Adrenal gland (tissue), 12 donors: ENCODE data around the gene ACAT2. TPM values are rescaled to one million over a fixed set of nuclear protein-coding genes. Genes with fewer than 3 reads are reported as not detected.

Experiments
- DNase-seq, 7 donors: peaks; one replicate each; pipeline ENCODE4 v3.0.0-alpha.2; 2019 to 2020
- H3K27ac ChIP-seq, 5 donors: fragments of 200-600 bp; sonication (generic) in 4 of 5; 1 replicate in 3 of 5; 2 replicates in 2 of 5; pipeline versions ENCODE4 v1.5.1 to v1.8.0; 2016 to 2020; ENCODE audit warnings: mild to moderate bottlenecking in 1 of 5
- H3K27me3 ChIP-seq: fragments of 200-600 bp; 2 replicates; pipeline ENCODE4 v1.8.0; 2021
- H3K36me3 ChIP-seq, 2 donors: fragments of 200-600 bp; replicated peaks in 1 of 2; 1 replicate in 1 of 2; 2 replicates in 1 of 2; pipeline versions ENCODE4 v1.5.1 to v1.8.0; 2018 to 2022
- H3K4me1 ChIP-seq, 2 donors: fragments of 200-600 bp; replicated peaks in 1 of 2; 1 replicate in 1 of 2; 2 replicates in 1 of 2; pipeline versions ENCODE4 v1.5.1 to v1.8.0; 2018 to 2021
- H3K4me3 ChIP-seq, 4 donors: fragments of 200-600 bp; sonication (generic) in 3 of 4; one replicate each; pipeline ENCODE4 v1.5.1; 2016 to 2018
- H3K9me3 ChIP-seq, 3 donors: fragments of 200-600 bp; sonication (generic) in 1 of 3; replicated peaks in 1 of 3; 1 replicate in 2 of 3; 2 replicates in 1 of 3; pipeline versions ENCODE4 v1.5.1 to v1.8.0; 2016 to 2021
- POLR2A ChIP-seq, 2 donors: fragments of 450-650 bp; IDR thresholded peaks; one replicate each; pipeline ENCODE4 v1.6.1; 2017; ENCODE audit warnings: antibody characterized with exemption in 2 of 2, mild to moderate bottlenecking in 2 of 2, moderate library complexity in 1 of 2
- WGBS, 4 donors: extraction: QIAGEN DNeasy Blood & Tissue Kit in 2 of 4; methylation state at CpG; one replicate each; pipeline versions ENCODE4 v1.1.5 to v1.1.7; 2013 to 2017; 5-methylcytosine and 5-hydroxymethylcytosine counted together
- intact Hi-C, 2 donors: fragments of 100-400 bp; cut with DNase I; formaldehyde crosslinking; loops; one replicate each; pipeline versions ENCODE4 v1.14.1 to v1.15.0; 2022 to 2023
- polyA plus RNA-seq, 3 donors: library from polyadenylated mRNA; stranded (reverse); fragments of 200-250 nt in 2 of 3; fragments of 350-450 nt in 1 of 3; fragmentation: Illumina TruSeq in 1 of 3; extraction: RNeasy Lipid Tissue Mini Kit (QIAGEN cat#74804) in 1 of 3; gene quantifications; one replicate each; pipeline ENCODE4 v1.2.3, GENCODE V29; 2013 to 2014
- total RNA-seq, 9 donors: library from RNA; depleted of rRNA in 4 of 9; stranded (reverse); fragments of >200 nt in 4 of 9; fragments of 120-200 nt in 1 of 9; fragmentation: NEBNext Ultra II Directional in 1 of 9; extraction: Animal tissue kit (Norgen Biotek cat#: 25700) in 1 of 9; gene quantifications; one replicate each; pipeline versions ENCODE4 v1.1.0 to v1.2.4, GENCODE V29; 2013 to 2023
- TF ChIP-seq, protein P1 (sequence below), 6 experiments: fragments of 450-650 bp in 4 of 6; fragments of 200-600 bp in 2 of 6; sonication (generic) in 1 of 6; IDR thresholded peaks; 1 replicate in 5 of 6; 2 replicates in 1 of 6; pipeline versions ENCODE4 v1.5.1 to v1.8.0; 2016 to 2021; ENCODE audit warnings: antibody characterized with exemption in 6 of 6, mild to moderate bottlenecking in 2 of 6, moderate library complexity in 1 of 6
- donor health status: healthy with polysubstance abuse.
- donor health status: Bipolar disorder and iron deficiency.
- donor health status: DM: yes; HTN: yes; CAD: no.
- donor health status: DM: no; HTN: no; CAD: no.
- donor health status: DM: no; HTN: no; CAD: no.
- donor health status: DM: yes; HTN: yes; CAD: no.

The ACAT2 gene
- total and polyA plus RNA-seq, 12 donors = 8.7 to 305 (median 18.2) TPM

DNA sequence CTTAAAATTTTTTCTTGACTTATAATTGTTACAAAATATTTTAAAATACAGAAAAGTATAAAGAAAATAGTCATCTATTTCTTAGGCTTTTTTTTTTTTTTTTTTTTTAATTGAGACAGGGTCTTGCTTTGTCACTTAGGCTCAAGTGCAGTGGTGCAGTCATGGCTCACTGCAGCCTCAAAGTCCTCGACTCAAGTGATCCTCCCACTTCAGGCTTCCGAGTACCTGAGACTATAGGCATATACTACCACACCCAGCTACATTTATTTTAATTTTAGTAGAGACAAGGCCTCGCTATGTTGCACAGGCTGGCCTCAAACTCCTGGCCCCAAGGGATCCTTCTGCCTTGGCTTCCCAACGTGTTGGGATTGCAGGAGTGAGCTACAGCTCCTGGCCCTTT lies 5.3 kb upstream of the ACAT2 start:
- intact Hi-C loops = no loop called here
- Histone ChIP-seq H3K4me3 (no peak overlapping the region), H3K4me1 (peaks cover 6 to 11% of the 10 kb centered on the region in 2 donors), H3K9me3 (no peaks in the 10 kb centered on the region), H3K36me3 (peaks cover 0 to 69% of the 10 kb centered on the region in 2 donors), H3K27ac (no peak overlapping the region), H3K27me3 (no peaks in the 10 kb centered on the region)
- DNase-seq = no peak
- WGBS, 4 donors = 89 to 100% (median 93%) methylated on average over 4 of the region's 4 CpGs
- TF ChIP-seq, protein P1, sequence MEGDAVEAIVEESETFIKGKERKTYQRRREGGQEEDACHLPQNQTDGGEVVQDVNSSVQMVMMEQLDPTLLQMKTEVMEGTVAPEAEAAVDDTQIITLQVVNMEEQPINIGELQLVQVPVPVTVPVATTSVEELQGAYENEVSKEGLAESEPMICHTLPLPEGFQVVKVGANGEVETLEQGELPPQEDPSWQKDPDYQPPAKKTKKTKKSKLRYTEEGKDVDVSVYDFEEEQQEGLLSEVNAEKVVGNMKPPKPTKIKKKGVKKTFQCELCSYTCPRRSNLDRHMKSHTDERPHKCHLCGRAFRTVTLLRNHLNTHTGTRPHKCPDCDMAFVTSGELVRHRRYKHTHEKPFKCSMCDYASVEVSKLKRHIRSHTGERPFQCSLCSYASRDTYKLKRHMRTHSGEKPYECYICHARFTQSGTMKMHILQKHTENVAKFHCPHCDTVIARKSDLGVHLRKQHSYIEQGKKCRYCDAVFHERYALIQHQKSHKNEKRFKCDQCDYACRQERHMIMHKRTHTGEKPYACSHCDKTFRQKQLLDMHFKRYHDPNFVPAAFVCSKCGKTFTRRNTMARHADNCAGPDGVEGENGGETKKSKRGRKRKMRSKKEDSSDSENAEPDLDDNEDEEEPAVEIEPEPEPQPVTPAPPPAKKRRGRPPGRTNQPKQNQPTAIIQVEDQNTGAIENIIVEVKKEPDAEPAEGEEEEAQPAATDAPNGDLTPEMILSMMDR (IDR thresholded peaks at IDR 0.05) = no peak
- no peak for TF ChIP-seq POLR2A (IDR thresholded peaks at IDR 0.05)

- H3K4me3 ChIP-seq = no peak overlapping the region
- 90 to 95% (median 93%) methylated on average over 7 of the region's 7 CpGs for WGBS, 4 donors
- H3K36me3 ChIP-seq = peaks cover 0 to 54% of the 10 kb centered on the region in 2 donors
- H3K9me3 ChIP-seq = no peaks in the 10 kb centered on the region
- TF ChIP-seq POLR2A (IDR thresholded peaks at IDR 0.05) = no peak
- TF ChIP-seq, protein P1 (IDR thresholded peaks at IDR 0.05) = no peak
- intact Hi-C loops = no loop called here
- H3K27me3 ChIP-seq = no peaks in the 10 kb centered on the region
- DNase-seq = no peak
- H3K4me1 ChIP-seq = peaks cover 6 to 20% of the 10 kb centered on the region in 2 donors
- H3K27ac ChIP-seq = peak overlapping the region in 2 of 5 donors; percentile 18
Observed at GRCh38 chr6:159758031-159759001, 3.5 kb upstream of the ACAT2 start.

DNA sequence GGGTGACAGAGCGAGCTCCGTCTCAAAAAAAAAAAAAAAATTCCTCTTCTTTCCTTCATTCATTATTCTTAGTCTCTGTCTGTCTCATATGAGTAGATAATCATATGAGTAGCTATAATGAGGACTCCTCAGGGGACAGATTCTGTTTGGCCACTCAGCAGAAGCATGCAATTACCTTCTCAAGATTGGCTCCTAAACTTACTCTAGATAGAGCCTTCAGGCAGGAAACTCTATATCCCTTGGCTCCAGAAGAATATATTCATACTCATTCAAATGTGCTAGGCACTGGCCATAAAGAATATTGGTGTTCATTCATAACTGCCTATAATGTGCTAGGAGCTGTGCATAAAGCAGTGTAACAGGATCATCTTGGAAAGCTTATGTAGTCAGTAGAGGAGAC lies 2.2 kb upstream of the ACAT2 start:
- Histone ChIP-seq H3K9me3 (no peaks in the 10 kb centered on the region), H3K27me3 (no peaks in the 10 kb centered on the region), H3K4me3 (no peak overlapping the region), H3K36me3 (peaks cover 0 to 43% of the 10 kb centered on the region in 2 donors), H3K4me1 (peaks cover 6 to 21% of the 10 kb centered on the region in 2 donors), H3K27ac (no peak overlapping the region)
- DNase-seq = no peak
- TF ChIP-seq POLR2A (IDR thresholded peaks at IDR 0.05) = no peak
- TF ChIP-seq, protein P1 (IDR thresholded peaks at IDR 0.05) = no peak
- WGBS, 4 donors = 58 to 84% (median 71%) methylated on average over 2 of the region's 2 CpGs
- intact Hi-C loops = loop anchor here in 1 of 2 donors (10.0 kb wide), 1 partner anchor 65 kb away; the partner anchor contains the start of gene SOD2

DNA sequence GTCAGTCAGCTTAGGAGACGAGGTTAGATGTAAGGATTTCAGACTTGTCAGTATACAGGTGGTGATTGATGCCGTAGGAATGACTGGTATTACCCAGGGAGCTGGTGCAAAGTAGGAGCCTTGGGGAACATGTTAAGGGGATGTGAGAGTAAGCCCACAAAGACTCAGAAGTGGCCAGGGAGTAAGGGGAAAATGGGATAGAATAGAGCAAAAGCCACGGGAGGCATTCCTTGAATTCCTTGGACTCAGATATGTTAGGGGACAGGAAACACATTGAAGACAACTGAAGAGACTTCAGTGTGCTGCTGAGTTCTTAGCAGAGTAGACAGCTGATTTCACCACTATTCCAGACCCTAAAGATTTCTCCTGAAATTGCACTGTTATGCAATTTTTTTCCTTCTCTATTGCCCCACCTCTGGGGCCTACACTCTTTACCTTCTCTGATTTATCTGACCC lies 1.2 kb upstream of the ACAT2 start:
- intact Hi-C loops = loop anchor here in 1 of 2 donors (10.0 kb wide), 1 partner anchor 66 kb away; the partner anchor contains the start of gene SOD2
- TF ChIP-seq, protein P1 (IDR thresholded peaks at IDR 0.05) = no peak
- no peak for TF ChIP-seq POLR2A (IDR thresholded peaks at IDR 0.05)
- peak overlapping the region in 4 of 5 donors; percentile 99 to 100 (median 99) for H3K27ac ChIP-seq
- H3K4me1 ChIP-seq = peaks cover 6 to 24% of the 10 kb centered on the region in 2 donors
- no peaks in the 10 kb centered on the region for H3K27me3 ChIP-seq
- no peaks in the 10 kb centered on the region for H3K9me3 ChIP-seq
- H3K36me3 ChIP-seq = peaks cover 0 to 33% of the 10 kb centered on the region in 2 donors
- WGBS, 4 donors = 59 to 66% (median 60%) methylated on average over 3 of the region's 3 CpGs
- no peak for DNase-seq
- peak overlapping the region in 1 of 4 donors; percentile 91 for H3K4me3 ChIP-seq
